Epithelial cell of proximal tubule (primary cell): ENCODE measurements around the gene COL5A3. TPM values are rescaled to one million over a fixed set of nuclear protein-coding genes. Genes with fewer than 3 reads are reported as not detected.
A peak's percentile ranks its signal among the peaks of the same experiment; 100 is the strongest.

Experiments used
- DNase-seq: peaks from one replicate; pipeline ENCODE4 v3.0.0-alpha.2; 2011; ENCODE audit warnings: low read depth
- H3K4me3 ChIP-seq: 2 replicates; pipeline ENCODE4 v1.5.1; 2011; ENCODE audit warnings: low read depth, mild to moderate bottlenecking, low read length
- CTCF ChIP-seq: conservative IDR thresholded peaks from 2 replicates; pipeline ENCODE4 v1.5.1; 2012; ENCODE audit warnings: low read depth, mild to moderate bottlenecking, low read length
- total RNA-seq: library from RNA; depleted of rRNA; stranded (reverse); fragments of >200 nt; gene quantifications from 2 replicates; pipeline ENCODE4 v1.2.3, GENCODE V29; 2015

The COL5A3 gene
- total RNA-seq, 1 donor from 2014 or later: 0.06 TPM

DNA sequence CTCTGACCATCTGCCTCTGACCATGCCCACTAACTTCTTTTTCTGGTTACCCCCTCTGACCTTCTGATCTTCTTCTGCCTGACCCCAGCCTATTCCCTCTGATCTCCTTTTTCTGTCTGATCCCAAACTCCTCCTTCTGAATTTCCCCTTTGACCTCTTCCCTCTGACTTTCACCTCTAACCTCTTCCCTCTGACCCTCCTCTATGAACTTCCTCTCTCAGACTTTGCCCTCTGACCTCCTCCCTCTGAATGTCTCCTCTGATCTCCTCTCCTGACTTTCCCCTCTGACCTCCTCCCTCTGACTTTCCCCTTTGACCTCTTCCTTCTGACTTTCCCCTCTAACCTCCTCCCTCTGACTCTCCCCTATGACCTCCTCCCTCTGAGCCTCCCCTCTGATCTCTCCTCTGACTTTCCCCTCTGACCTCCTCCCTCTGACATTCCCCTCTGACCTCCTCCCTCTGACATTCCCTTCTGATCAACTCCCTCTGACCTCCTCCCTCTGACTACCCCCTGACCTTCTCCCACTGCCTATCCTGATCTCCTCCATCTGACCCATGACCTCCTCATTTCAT is 3.5 kb downstream of the COL5A3 start:
- no peak for TF ChIP-seq CTCF
- no peak overlapping the region for H3K4me3 ChIP-seq
- DNase-seq: no peak

GRCh38 chr19:10006335-10006708 is 4.0 kb downstream of the COL5A3 start:
- H3K4me3 ChIP-seq: no peak overlapping the region
- DNase-seq: no peak
- no peak for TF ChIP-seq CTCF

DNA sequence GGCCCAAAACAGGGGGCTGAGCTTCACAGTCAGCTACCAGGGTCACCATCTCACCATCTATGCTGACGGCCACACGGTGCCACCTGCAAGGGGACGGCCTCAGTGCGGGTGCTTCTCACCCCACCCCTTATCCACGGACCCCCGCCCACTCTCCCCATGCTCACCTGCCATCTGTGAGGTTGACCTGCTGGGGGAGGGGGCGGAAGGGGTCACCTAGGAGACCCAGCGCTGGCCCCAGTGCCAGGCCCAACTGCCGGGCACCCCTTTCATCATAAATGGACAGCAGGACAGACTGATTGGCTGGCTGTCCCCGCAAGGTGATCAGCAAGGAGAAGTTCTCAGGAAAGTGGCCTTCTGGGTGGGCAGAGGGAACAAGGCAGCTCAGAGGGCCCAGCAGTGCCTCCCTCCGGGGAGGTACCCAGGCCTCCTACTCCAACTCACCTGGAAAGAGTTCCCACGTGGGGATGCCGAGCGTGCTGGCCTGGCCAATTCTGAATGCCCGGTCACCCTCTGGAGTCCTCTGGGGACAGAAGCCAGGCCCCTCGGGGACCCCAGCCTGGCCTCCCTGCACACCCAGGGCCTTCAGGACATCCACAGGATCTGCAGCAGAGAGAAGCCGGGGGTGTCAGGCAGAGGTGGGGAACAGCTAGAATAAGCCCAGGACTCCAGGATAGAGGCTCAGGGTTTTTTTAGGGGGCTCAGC is 4.5 kb downstream of the COL5A3 start:
- DNase-seq: no peak
- TF ChIP-seq CTCF: no peak
- H3K4me3 ChIP-seq: no peak overlapping the region

- DNase-seq: no peak
- TF ChIP-seq CTCF: no peak
- H3K4me3 ChIP-seq: no peak overlapping the region
Observed at GRCh38 chr19:10004617-10005016, 5.7 kb downstream of the COL5A3 start.

DNA sequence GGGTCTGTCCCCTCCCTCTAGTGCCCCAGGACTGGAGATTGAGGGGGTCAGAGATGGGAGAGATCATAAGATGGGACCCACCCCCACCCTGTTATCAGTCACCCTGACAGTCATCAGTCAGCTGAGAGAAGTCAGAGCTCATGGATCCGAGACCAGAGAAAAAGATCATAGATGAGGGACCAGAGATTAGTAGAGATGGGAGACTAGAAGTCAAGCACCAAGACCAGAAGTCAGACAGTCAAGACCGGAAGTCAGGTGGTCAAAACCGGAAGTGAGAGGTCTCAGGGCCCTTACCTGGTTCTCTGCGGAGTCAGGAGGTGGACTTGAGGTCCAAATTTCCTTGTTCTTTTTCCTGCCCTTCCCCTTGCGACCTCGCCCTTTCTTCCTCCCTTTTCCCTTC is 7.0 kb downstream of the COL5A3 start:
- no peak for TF ChIP-seq CTCF
- no peak overlapping the region for H3K4me3 ChIP-seq
- DNase-seq: no peak

DNA sequence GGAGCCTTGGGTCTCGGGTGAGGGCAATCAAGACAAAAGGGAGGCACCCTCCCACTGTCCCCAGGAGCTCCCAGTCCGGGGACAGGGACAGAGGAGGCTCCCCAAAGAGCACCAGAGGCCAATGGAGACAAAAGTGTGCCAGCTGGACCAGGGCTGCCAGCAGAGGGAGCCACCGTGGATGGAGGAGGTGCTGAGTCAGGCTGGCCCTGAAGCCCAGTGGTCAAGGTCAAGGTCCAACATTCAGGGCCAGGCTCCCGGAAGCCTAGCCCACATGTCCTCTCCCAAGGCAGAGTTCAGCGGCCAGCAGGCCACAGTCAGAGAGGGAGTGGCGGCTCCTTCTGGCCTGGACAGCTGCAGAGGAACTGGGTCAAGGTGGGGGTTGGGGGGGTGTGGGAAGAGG is 8.4 kb downstream of the COL5A3 start:
- H3K4me3 ChIP-seq: no peak overlapping the region
- peak; percentile 69 for TF ChIP-seq CTCF
- DNase-seq: no peak
